Pancreas (tissue), 10 donors: ENCODE results near the gene SIK2. TPM values are rescaled to one million over a fixed set of nuclear protein-coding genes. Genes with fewer than 3 reads are reported as not detected.
A peak's percentile ranks its signal among the peaks of the same experiment; 100 is the strongest.

Source experiments
- ATAC-seq, 4 donors: fragments of 200-7000 bp; cut with Tn5 transposase; one replicate each; pipeline versions ENCODE4 v1.8.0 to v1.9.1; 2020; ENCODE audit warnings: mild to moderate bottlenecking in 4 of 4, moderate library complexity in 4 of 4
- DNase-seq, 6 donors: peaks; one replicate each; pipeline ENCODE4 v3.0.0-alpha.2; 2020
- FAIRE-seq: peaks from 2 replicates; lab custom pipeline; 2012; peaks lifted over from hg19 to GRCh38; lab: Jason Lieb, UNC
- H3K27ac ChIP-seq, 4 donors: fragments of 200-600 bp; sonication (generic); 1 replicate in 3 of 4; 2 replicates in 1 of 4; pipeline versions ENCODE4 v1.5.0 to v1.8.0; 2020
- H3K27me3 ChIP-seq, 4 donors: fragments of 200-600 bp; one replicate each; pipeline ENCODE4 v1.8.0; 2021
- H3K36me3 ChIP-seq, 3 donors: fragments of 200-600 bp; sonication (generic) in 1 of 3; one replicate each; pipeline versions ENCODE4 v1.5.0 to v1.8.0; 2020 to 2021
- H3K4me1 ChIP-seq, 3 donors: fragments of 200-600 bp; one replicate each; pipeline ENCODE4 v1.8.0; 2021
- H3K4me3 ChIP-seq, 4 donors: fragments of 200-600 bp; sonication (generic) in 2 of 4; one replicate each; pipeline versions ENCODE4 v1.5.0 to v1.8.0; 2020 to 2021
- H3K9me3 ChIP-seq, 4 donors: fragments of 200-600 bp; one replicate each; pipeline ENCODE4 v1.8.0; 2021
- CTCF ChIP-seq, 4 donors: fragments of 200-600 bp; sonication (generic) in 3 of 4; IDR thresholded peaks; one replicate each; pipeline versions ENCODE4 v1.5.0 to v1.8.0; 2021; ENCODE audit warnings: antibody characterized with exemption in 4 of 4
- WGBS, 2 donors: extraction: QIAGEN DNeasy Blood & Tissue Kit; methylation state at CpG; one replicate each; pipeline ENCODE4 v1.1.7; 2013; 5-methylcytosine and 5-hydroxymethylcytosine counted together
- intact Hi-C, 3 donors: fragments of 100-400 bp; cut with DNase I; formaldehyde crosslinking; loops; one replicate each; pipeline versions ENCODE4 v1.11.1 to v1.14.2; 2022
- polyA plus RNA-seq, 2 donors: library from polyadenylated mRNA; stranded (reverse); fragments of 200-250 nt; gene quantifications; one replicate each; pipeline ENCODE4 v1.2.3, GENCODE V29; 2013
- total RNA-seq, 6 donors: library from RNA; stranded (reverse); fragmentation: NEBNext Ultra II Directional in 4 of 6; extraction: Animal tissue kit (Norgen Biotek cat#: 25700) in 4 of 6; gene quantifications; one replicate each; pipeline versions ENCODE4 v1.2.1 to v1.2.4, GENCODE V29; 2021 to 2023
- donor health status: healthy with polysubstance abuse.
- donor health status: DM: no; HTN: no; CAD: no; lungs with moderate emphysema.
- donor health status: DM: no; HTN: no; CAD: no.
- donor health status: control.
- donor health status: control.
- donor health status: Bipolar disorder and iron deficiency.
- donor health status: DM: yes; HTN: yes; CAD: no.
- donor health status: DM: no; HTN: no; CAD: no.
- donor health status: DM: no; HTN: no; CAD: no.
- donor health status: DM: yes; HTN: yes; CAD: no.

The SIK2 gene
- total and polyA plus RNA-seq, 8 donors = 4.7 to 24.7 (median 17.5) TPM

DNA sequence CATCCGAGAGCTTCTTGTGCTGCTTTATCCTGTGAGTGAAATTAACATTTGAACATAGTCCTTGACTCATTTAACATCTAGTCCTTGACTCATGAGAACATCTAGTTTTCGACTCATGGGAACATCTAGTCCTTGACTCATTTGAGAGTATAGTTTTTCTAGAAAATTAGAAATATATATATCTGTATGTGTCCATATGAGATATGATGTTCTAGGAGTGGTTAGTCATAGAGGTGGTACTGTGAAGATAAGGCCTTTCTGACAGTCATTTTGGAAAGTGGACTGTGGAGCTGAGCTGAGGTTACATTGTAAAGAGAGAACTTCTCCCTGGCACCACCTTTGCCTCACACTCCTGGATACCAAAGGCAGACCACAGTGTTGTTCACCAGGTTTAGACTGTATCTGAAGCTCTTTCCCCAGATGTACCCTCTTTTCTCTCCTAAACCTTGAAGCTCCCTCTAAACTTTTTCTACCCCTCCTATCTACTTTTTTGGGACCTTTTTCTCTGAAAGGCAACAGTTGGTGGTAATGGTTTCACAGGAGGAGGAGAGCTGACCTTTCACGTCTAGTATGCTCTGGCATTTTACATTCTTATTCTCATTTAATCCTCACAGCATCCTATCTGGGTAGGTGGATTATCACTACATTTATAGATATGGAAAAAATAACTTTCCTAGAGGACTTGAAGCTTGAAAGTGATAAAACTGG, 96.8 kb downstream of the SIK2 start:
- H3K27ac ChIP-seq = no peak overlapping the region
- H3K4me1 ChIP-seq = peaks cover 13 to 25% (median 17%) of the 10 kb centered on the region in 3 donors
- WGBS, 2 donors = 91 to 94% methylated on average over 3 of the region's 3 CpGs
- intact Hi-C loops = no loop called here
- FAIRE-seq (no peak), ATAC-seq (no peak), DNase-seq (no peak)
- no peaks in the 10 kb centered on the region for H3K9me3 ChIP-seq
- H3K36me3 ChIP-seq = peaks cover 0 to 5% (median 0%) of the 10 kb centered on the region in 3 donors
- TF ChIP-seq CTCF (IDR thresholded peaks at IDR 0.05) = no peak
- no peak overlapping the region for H3K4me3 ChIP-seq
- H3K27me3 ChIP-seq = no peaks in the 10 kb centered on the region

DNA sequence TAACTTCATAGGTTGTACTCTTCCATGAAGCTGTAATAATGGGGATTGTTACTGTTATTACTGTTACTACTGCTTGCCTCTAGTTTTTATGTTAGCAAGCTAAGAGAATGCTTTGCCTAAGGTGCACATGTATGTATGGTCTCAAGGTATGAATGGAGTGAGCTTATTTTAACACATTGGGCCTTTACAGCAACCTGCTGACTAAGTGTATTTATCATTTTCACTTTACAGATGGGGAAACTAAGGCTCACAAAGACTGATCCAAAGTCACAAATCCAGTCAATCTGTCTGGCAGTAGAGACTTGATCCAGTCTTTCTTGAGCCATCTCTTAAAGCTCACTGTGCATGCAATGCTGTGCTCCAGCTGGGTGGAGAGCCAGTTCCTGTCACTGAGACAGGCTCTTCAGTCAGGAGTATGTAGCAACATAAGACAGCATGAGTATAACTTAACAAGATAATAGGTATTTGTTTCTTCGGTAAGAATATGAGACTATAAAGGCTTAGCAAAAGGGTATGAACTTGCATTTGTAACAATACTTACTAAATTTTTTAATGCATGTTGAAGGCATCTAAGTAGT, 97.4 kb downstream of the SIK2 start:
- no peak overlapping the region for H3K27ac ChIP-seq
- H3K27me3 ChIP-seq = no peaks in the 10 kb centered on the region
- no peaks in the 10 kb centered on the region for H3K9me3 ChIP-seq
- peaks cover 0 to 9% (median 0%) of the 10 kb centered on the region in 3 donors for H3K36me3 ChIP-seq
- no peak for FAIRE-seq
- 95 to 100% methylated on average over 1 of the region's 1 CpG for WGBS, 2 donors
- H3K4me3 ChIP-seq = no peak overlapping the region
- H3K4me1 ChIP-seq = peaks cover 11 to 20% (median 12%) of the 10 kb centered on the region in 3 donors
- intact Hi-C loops = loop anchor here in 1 of 3 donors (10.0 kb wide), 1 partner anchor 75 kb away; no protein-coding TSS in a partner anchor
- ATAC-seq = no peak
- no peak for TF ChIP-seq CTCF (IDR thresholded peaks at IDR 0.05)
- DNase-seq = no peak

- Histone ChIP-seq H3K4me3 (no peak overlapping the region), H3K9me3 (no peaks in the 10 kb centered on the region), H3K4me1 (peaks cover 10 to 17% (median 12%) of the 10 kb centered on the region in 3 donors), H3K36me3 (peaks cover 0 to 14% (median 0%) of the 10 kb centered on the region in 3 donors), H3K27ac (no peak overlapping the region), H3K27me3 (no peaks in the 10 kb centered on the region)
- TF ChIP-seq CTCF (IDR thresholded peaks at IDR 0.05) = no peak
- ATAC-seq = no peak
- no peak for FAIRE-seq
- DNase-seq = no peak
- WGBS, 2 donors = 97 to 98% methylated on average over 1 of the region's 1 CpG
- intact Hi-C loops = loop anchor here in 1 of 3 donors (10.0 kb wide), 1 partner anchor 75 kb away; no protein-coding TSS in a partner anchor
These were observed 97.9 kb downstream of the SIK2 start for GRCh38 chr11:111700162-111700561.

DNA sequence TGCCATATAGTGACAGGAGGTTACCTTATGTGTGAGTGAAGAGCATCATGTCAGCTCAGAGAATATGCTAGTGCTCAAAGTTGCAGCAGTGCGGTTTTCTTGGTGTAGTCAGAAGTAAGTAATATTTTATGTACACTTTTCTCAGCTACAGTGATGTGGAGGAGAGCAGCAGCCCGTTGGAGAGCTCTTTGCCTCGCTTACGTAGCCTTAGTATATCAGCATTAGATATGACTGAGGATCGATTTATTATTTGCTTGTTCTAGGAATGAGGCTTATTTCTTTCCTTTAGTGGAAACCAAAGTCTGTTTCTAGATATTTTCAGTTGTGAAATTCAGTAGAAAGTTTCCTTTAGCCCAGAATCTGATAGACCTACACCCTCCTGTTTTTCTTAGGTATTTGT, 100.4 kb downstream of the SIK2 start:
- H3K36me3 ChIP-seq = peaks cover 0 to 18% (median 0%) of the 10 kb centered on the region in 3 donors
- DNase-seq (no peak), FAIRE-seq (no peak), ATAC-seq (peak; percentile 52 to 69 (median 58))
- TF ChIP-seq CTCF (IDR thresholded peaks at IDR 0.05) = no peak
- 35 to 40% methylated on average over 5 of the region's 5 CpGs for WGBS, 2 donors
- H3K27me3 ChIP-seq = no peaks in the 10 kb centered on the region
- H3K27ac ChIP-seq = peak overlapping the region in 3 of 4 donors; percentile 9 to 50 (median 13)
- intact Hi-C loops = loop anchor here in 1 of 3 donors (10.0 kb wide), 1 partner anchor 78 kb away; no protein-coding TSS in a partner anchor
- H3K4me1 ChIP-seq = peaks cover 16 to 24% (median 20%) of the 10 kb centered on the region in 3 donors
- H3K4me3 ChIP-seq = no peak overlapping the region
- H3K9me3 ChIP-seq = no peaks in the 10 kb centered on the region
